GM18907 (cell line): Measurements from ENCODE around the gene TPRX2.
"Not testable (repeated sequence)": the region's sequence is repeated elsewhere in the genome, so short reads cannot be mapped to it uniquely, and the experiment has no call there.

ENCODE experiments used
- ATAC-seq: cut with Tn5 transposase; IDR thresholded peaks from one replicate; pipeline ENCODE4 v1.9.1; 2021; ENCODE audit warnings: mild to moderate bottlenecking, moderate library complexity; ENCODE audit not compliant: unreplicated experiment

Gene TPRX2

GRCh38 chr19:47858646-47859285 is at the start of gene TPRX2:
Gene TPRX2 (plus strand): TSS chr19:47859235. CDS start chr19:47859247, 12 bp downstream.
- not testable (repeated sequence) for ATAC-seq

GRCh38 chr19:47813304-47813994 is 45.6 kb upstream of the TPRX2 start:
- ATAC-seq, result no peak

- ATAC-seq, result no peak
Observed at GRCh38 chr19:47813995-47814328, 45.1 kb upstream of the TPRX2 start.

GRCh38 chr19:47816270-47816669 is 42.8 kb upstream of the TPRX2 start:
- not testable (repeated sequence) for ATAC-seq

- not testable (repeated sequence) for ATAC-seq
Observed at GRCh38 chr19:47818221-47818620, 40.8 kb upstream of the TPRX2 start.

GRCh38 chr19:47819858-47820257 is 39.2 kb upstream of the TPRX2 start:
- no peak for ATAC-seq

GRCh38 chr19:47820410-47820809 is 38.6 kb upstream of the TPRX2 start:
- ATAC-seq, result no peak

- ATAC-seq, result no peak
Observed at GRCh38 chr19:47821460-47822020, 37.5 kb upstream of the TPRX2 start, which contains the start of gene CRX. Gene CRX (plus strand): TSS chr19:47821937. CDS start chr19:47834444, 12,507 bp downstream.

GRCh38 chr19:47824396-47824795 is 34.6 kb upstream of the TPRX2 start:
- ATAC-seq, result no peak

- ATAC-seq, result no peak
Observed at GRCh38 chr19:47826800-47827199, 32.2 kb upstream of the TPRX2 start.

- ATAC-seq, result no peak
Observed at GRCh38 chr19:47832723-47833122, 26.3 kb upstream of the TPRX2 start.

GRCh38 chr19:47836038-47836437 is 23.0 kb upstream of the TPRX2 start:
- no peak for ATAC-seq

- ATAC-seq, result no peak
Observed at GRCh38 chr19:47839411-47839810, 19.6 kb upstream of the TPRX2 start.

GRCh38 chr19:47839913-47840312 is 19.1 kb upstream of the TPRX2 start:
- ATAC-seq, result no peak

GRCh38 chr19:47842941-47843340 is 16.1 kb upstream of the TPRX2 start:
- no peak for ATAC-seq

- no peak for ATAC-seq
Observed at GRCh38 chr19:47848425-47848822, 10.6 kb upstream of the TPRX2 start.

- no peak for ATAC-seq
Observed at GRCh38 chr19:47848823-47849473, 10.1 kb upstream of the TPRX2 start.

- ATAC-seq, result no peak
Observed at GRCh38 chr19:47853003-47853402, 6.0 kb upstream of the TPRX2 start.

GRCh38 chr19:47854459-47854858 is 4.6 kb upstream of the TPRX2 start:
- ATAC-seq, result no peak

- ATAC-seq, result not testable (repeated sequence)
Observed at GRCh38 chr19:47858231-47858630, 804 bp upstream of the TPRX2 start.

GRCh38 chr19:47859838-47860237 is 803 bp downstream of the TPRX2 start:
- ATAC-seq, result not testable (repeated sequence)
